ENCODE results near the gene RPL10L. TPM values are rescaled to one million over a fixed set of nuclear protein-coding genes. Genes with fewer than 3 reads are reported as not detected.

RPL10L gene
- polyA plus RNA-seq, 2 of the 4 experiments (the other 2 are of a cell fraction), result not detected

DNA sequence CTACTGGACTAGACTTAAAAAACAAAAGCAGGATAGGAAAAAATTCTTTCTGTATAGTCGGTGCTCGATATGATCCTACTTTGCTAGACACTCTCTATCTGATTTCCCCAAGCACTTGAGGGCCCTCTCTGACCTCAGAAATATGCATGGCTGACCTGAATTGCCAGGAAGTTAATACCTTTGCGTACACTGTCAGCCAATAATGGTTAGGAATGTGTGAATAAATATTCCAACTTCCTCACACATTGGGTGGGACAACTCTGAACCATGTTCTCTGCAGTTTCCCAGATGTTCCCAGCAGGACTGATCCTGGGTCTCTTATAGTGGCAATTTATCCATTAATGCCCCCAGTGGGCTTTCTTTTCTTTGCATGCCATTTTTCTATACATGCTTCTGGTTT lies 20.5 kb upstream of the RPL10L start:
- CTCF ChIA-PET, result no interaction called here
- FAIRE-seq, result no peak
- Histone ChIP-seq H3K4me2 (no peak overlapping the region), H3K4me1 (no peaks in the 10 kb centered on the region), H3K4me3 (no peak overlapping the region), H3K27ac (no peak overlapping the region), H3K9me3 (no peaks in the 10 kb centered on the region)
- DNase-seq (ENCODE audit: low read depth in 1 of 2, low spot score in 1 of 2), result no peak
- 10% methylated on average over 3 of the region's 3 CpGs for WGBS (ENCODE audit: missing lambda C conversion rate)
- TF ChIP-seq GATA3 (IDR thresholded peaks at IDR 0.05; ENCODE audit: borderline replicate concordance) (no peak), RNF2 (IDR thresholded peaks at IDR 0.05; ENCODE audit: borderline replicate concordance, low read depth) (no peak), RFX5 (IDR thresholded peaks at IDR 0.05) (no peak), NPAS2 (CRISPR knock-in tag; IDR thresholded peaks at IDR 0.05; ENCODE audit: borderline replicate concordance) (no peak), FOXS1 (CRISPR knock-in tag; IDR thresholded peaks at IDR 0.05) (no peak), HMGXB4 (CRISPR knock-in tag; IDR thresholded peaks at IDR 0.05; ENCODE audit: borderline replicate concordance) (no peak), NR3C1 (IDR thresholded peaks at IDR 0.05) (no peak), RARB (CRISPR knock-in tag; IDR thresholded peaks at IDR 0.05) (no peak), TFCP2L1 (CRISPR knock-in tag; IDR thresholded peaks at IDR 0.05) (no peak), ZFP36 (IDR thresholded peaks at IDR 0.05; ENCODE audit: borderline replicate concordance, partially characterized antibody) (no peak), EHF (CRISPR knock-in tag; IDR thresholded peaks at IDR 0.05) (no peak), CHD4 (IDR thresholded peaks at IDR 0.05; ENCODE audit: borderline replicate concordance) (no peak), CEBPB (IDR thresholded peaks at IDR 0.05) (no peak), EP300 (IDR thresholded peaks at IDR 0.05) (no peak), HOXA7 (CRISPR knock-in tag; IDR thresholded peaks at IDR 0.05) (no peak), JUN (IDR thresholded peaks at IDR 0.05) (no peak), POLR2AphosphoS2 (conservative IDR thresholded peaks at IDR 0.05; ENCODE audit: low read length) (no peak)
- TF ChIP-seq, protein P1, sequence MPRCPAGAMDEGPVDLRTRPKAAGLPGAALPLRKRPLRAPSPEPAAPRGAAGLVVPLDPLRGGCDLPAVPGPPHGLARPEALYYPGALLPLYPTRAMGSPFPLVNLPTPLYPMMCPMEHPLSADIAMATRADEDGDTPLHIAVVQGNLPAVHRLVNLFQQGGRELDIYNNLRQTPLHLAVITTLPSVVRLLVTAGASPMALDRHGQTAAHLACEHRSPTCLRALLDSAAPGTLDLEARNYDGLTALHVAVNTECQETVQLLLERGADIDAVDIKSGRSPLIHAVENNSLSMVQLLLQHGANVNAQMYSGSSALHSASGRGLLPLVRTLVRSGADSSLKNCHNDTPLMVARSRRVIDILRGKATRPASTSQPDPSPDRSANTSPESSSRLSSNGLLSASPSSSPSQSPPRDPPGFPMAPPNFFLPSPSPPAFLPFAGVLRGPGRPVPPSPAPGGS (IDR thresholded peaks at IDR 0.05), result no peak
- TF ChIP-seq, protein P2, sequence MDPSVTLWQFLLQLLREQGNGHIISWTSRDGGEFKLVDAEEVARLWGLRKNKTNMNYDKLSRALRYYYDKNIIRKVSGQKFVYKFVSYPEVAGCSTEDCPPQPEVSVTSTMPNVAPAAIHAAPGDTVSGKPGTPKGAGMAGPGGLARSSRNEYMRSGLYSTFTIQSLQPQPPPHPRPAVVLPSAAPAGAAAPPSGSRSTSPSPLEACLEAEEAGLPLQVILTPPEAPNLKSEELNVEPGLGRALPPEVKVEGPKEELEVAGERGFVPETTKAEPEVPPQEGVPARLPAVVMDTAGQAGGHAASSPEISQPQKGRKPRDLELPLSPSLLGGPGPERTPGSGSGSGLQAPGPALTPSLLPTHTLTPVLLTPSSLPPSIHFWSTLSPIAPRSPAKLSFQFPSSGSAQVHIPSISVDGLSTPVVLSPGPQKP (IDR thresholded peaks at IDR 0.05; ENCODE audit: low read depth, low read length), result no peak
- ATAC-seq, result no peak
- POLR2A ChIA-PET, result no interaction called here

DNA sequence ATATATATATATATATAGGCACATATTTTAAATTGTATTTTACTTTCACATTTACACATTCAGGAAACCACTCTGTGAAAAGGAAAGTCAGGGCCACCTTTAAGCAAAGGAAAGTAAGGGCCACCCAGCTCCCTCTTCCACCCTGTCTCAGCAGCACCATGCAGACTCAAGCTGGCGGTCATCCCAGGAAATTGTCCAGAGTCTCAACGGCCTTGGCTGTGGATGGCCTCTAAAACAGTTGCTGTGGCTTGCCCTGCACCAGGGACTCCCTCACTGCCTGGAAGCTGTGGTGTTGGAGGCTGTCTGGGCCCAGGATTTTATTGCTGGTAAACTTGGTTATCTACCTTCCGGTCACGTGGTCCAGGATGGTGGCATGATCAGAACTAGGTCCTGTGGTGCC lies 11.8 kb upstream of the RPL10L start:
- 32% methylated on average over 2 of the region's 4 CpGs for whole genome bisulfite sequencing (ENCODE audit: missing lambda C conversion rate)
- H3K27ac ChIP-seq, result no peak overlapping the region
- TF ChIP-seq HOXB13 (CRISPR knock-in tag; IDR thresholded peaks at IDR 0.05; ENCODE audit: low read depth) (no peak), KDM1A (IDR thresholded peaks at IDR 0.05; ENCODE audit: low read depth) (no peak), ZNF302 (CRISPR knock-in tag; IDR thresholded peaks at IDR 0.05) (no peak), CHD2 (IDR thresholded peaks at IDR 0.05; ENCODE audit: low read length, partially characterized antibody) (no peak), RCOR1 (IDR thresholded peaks at IDR 0.05; ENCODE audit: low read depth, low read length) (no peak)

More for the DNA sequence above, 11.8 kb upstream of the RPL10L start:
- no peaks in the 10 kb centered on the region for H3K4me1 ChIP-seq
- no peaks in the 10 kb centered on the region for H3K9me3 ChIP-seq
- DNase-seq (ENCODE audit: low read depth in 1 of 2, low spot score in 1 of 2), result no peak
- POLR2A ChIA-PET, result no interaction called here
- ATAC-seq, result no peak
- no peak overlapping the region for H3K4me2 ChIP-seq
- FAIRE-seq, result no peak
- no peak overlapping the region for H3K4me3 ChIP-seq
- CTCF ChIA-PET, result no interaction called here
